Esophagus squamous epithelium (tissue), 5 donors: ENCODE results near the gene FRRS1L. TPM values are rescaled to one million over a fixed set of nuclear protein-coding genes. Genes with fewer than 3 reads are reported as not detected.
A peak's percentile ranks its signal among the peaks of the same experiment; 100 is the strongest.

ENCODE experiments used
- DNase-seq: peaks from one replicate; lab custom pipeline; 2025; lab: John Stamatoyannopoulos, UW
- H3K27ac ChIP-seq, 4 donors: fragments of 200-600 bp; sonication (generic); one replicate each; pipeline ENCODE4 v1.5.1; 2016 to 2019; ENCODE audit warnings: mild to moderate bottlenecking in 1 of 4
- H3K27me3 ChIP-seq, 4 donors: fragments of 200-600 bp; sonication (generic); 1 replicate in 3 of 4; 2 replicates in 1 of 4; pipeline versions ENCODE4 v1.5.1 to v1.6.0; 2017 to 2021; ENCODE audit warnings: antibody characterized with exemption in 1 of 4
- H3K36me3 ChIP-seq, 3 donors: fragments of 200-600 bp; sonication (generic); one replicate each; pipeline ENCODE4 v1.5.1; 2016 to 2019
- H3K4me1 ChIP-seq, 3 donors: fragments of 200-600 bp; sonication (generic); one replicate each; pipeline ENCODE4 v1.5.1; 2017 to 2019
- H3K4me3 ChIP-seq, 4 donors: fragments of 200-600 bp; sonication (generic); 1 replicate in 3 of 4; 2 replicates in 1 of 4; pipeline ENCODE4 v1.5.1; 2016 to 2019; ENCODE audit warnings: mild to moderate bottlenecking in 2 of 4, moderate library complexity in 1 of 4
- H3K9me3 ChIP-seq, 3 donors: fragments of 200-600 bp; sonication (generic); one replicate each; pipeline ENCODE4 v1.5.1; 2016 to 2019
- CTCF ChIP-seq, 6 experiments: fragments of 450-650 bp in 4 of 6; fragments of 200-600 bp in 2 of 6; sonication (generic) in 2 of 6; IDR thresholded peaks; one replicate each; pipeline ENCODE4 v1.5.1; 2016 to 2019; ENCODE audit warnings: antibody characterized with exemption in 6 of 6, mild to moderate bottlenecking in 4 of 6, moderate library complexity in 4 of 6
- POLR2A ChIP-seq, 4 donors: fragments of 450-650 bp; IDR thresholded peaks; one replicate each; pipeline ENCODE4 v1.6.1; 2017; ENCODE audit warnings: antibody characterized with exemption in 4 of 4, mild to moderate bottlenecking in 4 of 4, moderate library complexity in 3 of 4
- WGBS, 2 donors: methylation state at CpG; one replicate each; pipeline ENCODE4 v1.1.5; 2018; 5-methylcytosine and 5-hydroxymethylcytosine counted together
- intact Hi-C: fragments of 100-400 bp; cut with DNase I; formaldehyde crosslinking; loops from one replicate; pipeline ENCODE4 v1.15.0; 2022
- total RNA-seq, 4 donors: library from RNA; depleted of rRNA; stranded (reverse); fragments of >200 nt; gene quantifications; one replicate each; pipeline ENCODE4 v1.1.0, GENCODE V29; 2016
- donor health status: DM: yes; HTN: yes; CAD: no.

The FRRS1L gene
- total RNA-seq, 4 donors from 2014 or later: 0.04 to 1.5 (median 0.12) TPM; not detected in 1

GRCh38 chr9:109192732-109193361, 25.8 kb upstream of the FRRS1L start:
- DNase-seq: no peak
- Histone ChIP-seq H3K36me3 (no peaks in the 10 kb centered on the region), H3K27ac (no peak overlapping the region), H3K27me3 (peaks cover 0 to 13% (median 0%) of the 10 kb centered on the region in 4 donors), H3K9me3 (no peaks in the 10 kb centered on the region), H3K4me3 (no peak overlapping the region), H3K4me1 (no peaks in the 10 kb centered on the region)
- TF ChIP-seq POLR2A (IDR thresholded peaks at IDR 0.05): no peak
- TF ChIP-seq CTCF (IDR thresholded peaks at IDR 0.05): peak in 1 of 6 experiments; percentile 50
- 50 to 61% methylated on average over 4 to 7 of the region's 7 CpGs for WGBS, 2 donors
- intact Hi-C loops: no loop called here

GRCh38 chr9:109191746-109192145, 24.7 kb upstream of the FRRS1L start:
- TF ChIP-seq POLR2A (IDR thresholded peaks at IDR 0.05): no peak
- no peak for TF ChIP-seq CTCF (IDR thresholded peaks at IDR 0.05)
- H3K9me3 ChIP-seq: no peaks in the 10 kb centered on the region
- no peak overlapping the region for H3K27ac ChIP-seq
- H3K27me3 ChIP-seq: peaks cover 0 to 13% (median 0%) of the 10 kb centered on the region in 4 donors
- H3K4me1 ChIP-seq: no peaks in the 10 kb centered on the region
- no peak for DNase-seq
- WGBS, 2 donors: 82 to 83% methylated on average over 2 to 6 of the region's 9 CpGs
- H3K36me3 ChIP-seq: no peaks in the 10 kb centered on the region
- no peak overlapping the region for H3K4me3 ChIP-seq
- intact Hi-C loops: no loop called here

- 50 to 100% methylated on average over 1 of the region's 1 CpG for WGBS, 2 donors
- H3K4me3 ChIP-seq: no peak overlapping the region
- no peak for TF ChIP-seq CTCF (IDR thresholded peaks at IDR 0.05)
- no peak for TF ChIP-seq POLR2A (IDR thresholded peaks at IDR 0.05)
These were observed 23.1 kb upstream of the FRRS1L start for GRCh38 chr9:109190151-109190550.

GRCh38 chr9:109186857-109187520, 19.9 kb upstream of the FRRS1L start:
- Histone ChIP-seq H3K27ac (no peak overlapping the region), H3K27me3 (peaks cover 0 to 13% (median 0%) of the 10 kb centered on the region in 4 donors), H3K9me3 (no peaks in the 10 kb centered on the region), H3K4me3 (no peak overlapping the region), H3K36me3 (no peaks in the 10 kb centered on the region), H3K4me1 (no peaks in the 10 kb centered on the region)
- intact Hi-C loops: no loop called here
- 56 to 70% methylated on average over 8 to 9 of the region's 9 CpGs for WGBS, 2 donors
- no peak for TF ChIP-seq POLR2A (IDR thresholded peaks at IDR 0.05)
- no peak for TF ChIP-seq CTCF (IDR thresholded peaks at IDR 0.05)
- no peak for DNase-seq

More at GRCh38 chr9:109190151-109190550, 23.1 kb upstream of the FRRS1L start:
- peaks cover 0 to 20% (median 0%) of the 10 kb centered on the region in 4 donors for H3K27me3 ChIP-seq
- DNase-seq: no peak
- no peaks in the 10 kb centered on the region for H3K9me3 ChIP-seq
- H3K36me3 ChIP-seq: no peaks in the 10 kb centered on the region
- H3K27ac ChIP-seq: no peak overlapping the region
- no peaks in the 10 kb centered on the region for H3K4me1 ChIP-seq
- intact Hi-C loops: no loop called here
